ENCODE results near the gene ECM1.

DNA sequence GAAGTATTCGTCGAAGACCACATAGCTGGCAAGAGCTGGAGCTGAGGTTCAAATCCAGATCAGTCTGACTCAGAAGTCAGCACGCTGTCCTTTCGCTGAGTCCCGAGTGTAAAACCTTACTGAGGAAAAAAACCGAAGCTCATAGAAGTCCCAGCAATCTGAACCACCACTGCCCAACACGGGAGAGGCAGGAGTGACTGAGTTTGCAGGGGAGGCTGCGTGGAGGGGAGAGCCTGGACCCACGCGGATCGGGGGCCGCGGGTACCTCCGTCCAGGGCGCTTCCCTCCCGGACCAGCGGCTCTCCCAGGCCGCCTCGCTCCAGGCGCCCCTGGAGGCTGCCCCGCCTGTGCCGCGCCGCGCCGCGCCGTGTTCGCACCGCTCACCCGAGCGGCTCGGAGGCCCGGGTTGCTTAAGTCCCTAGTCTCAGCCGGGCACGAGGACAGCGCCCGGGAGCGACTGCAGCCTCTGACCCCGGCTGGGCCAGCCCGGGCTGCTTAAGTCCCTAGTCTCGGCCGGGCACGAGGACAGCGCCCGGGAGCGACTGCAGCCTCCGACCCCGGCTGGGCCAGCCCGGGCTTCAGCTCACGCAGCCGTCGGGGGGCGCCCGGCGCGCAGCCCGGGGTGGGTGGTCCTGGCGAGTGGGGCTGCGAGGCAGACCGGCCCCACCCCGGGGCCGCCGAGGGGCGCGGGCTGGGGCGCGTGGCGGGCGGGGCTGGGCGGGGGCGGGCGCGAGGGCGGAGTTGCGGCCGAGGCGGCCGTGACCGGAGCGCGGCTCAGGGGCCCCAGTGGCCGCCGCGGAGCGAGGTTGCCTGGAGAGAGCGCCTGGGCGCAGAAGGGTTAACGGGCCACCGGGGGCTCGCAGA lies 41.0 kb downstream of the ECM1 start, which contains the start of gene ADAMTSL4:
- TF ChIP-seq, protein P1, sequence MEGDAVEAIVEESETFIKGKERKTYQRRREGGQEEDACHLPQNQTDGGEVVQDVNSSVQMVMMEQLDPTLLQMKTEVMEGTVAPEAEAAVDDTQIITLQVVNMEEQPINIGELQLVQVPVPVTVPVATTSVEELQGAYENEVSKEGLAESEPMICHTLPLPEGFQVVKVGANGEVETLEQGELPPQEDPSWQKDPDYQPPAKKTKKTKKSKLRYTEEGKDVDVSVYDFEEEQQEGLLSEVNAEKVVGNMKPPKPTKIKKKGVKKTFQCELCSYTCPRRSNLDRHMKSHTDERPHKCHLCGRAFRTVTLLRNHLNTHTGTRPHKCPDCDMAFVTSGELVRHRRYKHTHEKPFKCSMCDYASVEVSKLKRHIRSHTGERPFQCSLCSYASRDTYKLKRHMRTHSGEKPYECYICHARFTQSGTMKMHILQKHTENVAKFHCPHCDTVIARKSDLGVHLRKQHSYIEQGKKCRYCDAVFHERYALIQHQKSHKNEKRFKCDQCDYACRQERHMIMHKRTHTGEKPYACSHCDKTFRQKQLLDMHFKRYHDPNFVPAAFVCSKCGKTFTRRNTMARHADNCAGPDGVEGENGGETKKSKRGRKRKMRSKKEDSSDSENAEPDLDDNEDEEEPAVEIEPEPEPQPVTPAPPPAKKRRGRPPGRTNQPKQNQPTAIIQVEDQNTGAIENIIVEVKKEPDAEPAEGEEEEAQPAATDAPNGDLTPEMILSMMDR (IDR thresholded peaks at IDR 0.05; ENCODE audit: insufficient read depth, low read length): no peak
- TF ChIP-seq SPI1 (IDR thresholded peaks at IDR 0.05; ENCODE audit: borderline replicate concordance, low read depth) (no peak), POLR2AphosphoS5 (IDR thresholded peaks at IDR 0.05; ENCODE audit: low read depth) (no peak), GABPA (IDR thresholded peaks at IDR 0.05; ENCODE audit: low read depth) (no peak)
- TF ChIP-seq, protein P2, sequence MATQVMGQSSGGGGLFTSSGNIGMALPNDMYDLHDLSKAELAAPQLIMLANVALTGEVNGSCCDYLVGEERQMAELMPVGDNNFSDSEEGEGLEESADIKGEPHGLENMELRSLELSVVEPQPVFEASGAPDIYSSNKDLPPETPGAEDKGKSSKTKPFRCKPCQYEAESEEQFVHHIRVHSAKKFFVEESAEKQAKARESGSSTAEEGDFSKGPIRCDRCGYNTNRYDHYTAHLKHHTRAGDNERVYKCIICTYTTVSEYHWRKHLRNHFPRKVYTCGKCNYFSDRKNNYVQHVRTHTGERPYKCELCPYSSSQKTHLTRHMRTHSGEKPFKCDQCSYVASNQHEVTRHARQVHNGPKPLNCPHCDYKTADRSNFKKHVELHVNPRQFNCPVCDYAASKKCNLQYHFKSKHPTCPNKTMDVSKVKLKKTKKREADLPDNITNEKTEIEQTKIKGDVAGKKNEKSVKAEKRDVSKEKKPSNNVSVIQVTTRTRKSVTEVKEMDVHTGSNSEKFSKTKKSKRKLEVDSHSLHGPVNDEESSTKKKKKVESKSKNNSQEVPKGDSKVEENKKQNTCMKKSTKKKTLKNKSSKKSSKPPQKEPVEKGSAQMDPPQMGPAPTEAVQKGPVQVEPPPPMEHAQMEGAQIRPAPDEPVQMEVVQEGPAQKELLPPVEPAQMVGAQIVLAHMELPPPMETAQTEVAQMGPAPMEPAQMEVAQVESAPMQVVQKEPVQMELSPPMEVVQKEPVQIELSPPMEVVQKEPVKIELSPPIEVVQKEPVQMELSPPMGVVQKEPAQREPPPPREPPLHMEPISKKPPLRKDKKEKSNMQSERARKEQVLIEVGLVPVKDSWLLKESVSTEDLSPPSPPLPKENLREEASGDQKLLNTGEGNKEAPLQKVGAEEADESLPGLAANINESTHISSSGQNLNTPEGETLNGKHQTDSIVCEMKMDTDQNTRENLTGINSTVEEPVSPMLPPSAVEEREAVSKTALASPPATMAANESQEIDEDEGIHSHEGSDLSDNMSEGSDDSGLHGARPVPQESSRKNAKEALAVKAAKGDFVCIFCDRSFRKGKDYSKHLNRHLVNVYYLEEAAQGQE (IDR thresholded peaks at IDR 0.05; ENCODE audit: insufficient replicate concordance, low read depth): no peak
